SU-DHL-6 (cell line): ENCODE measurements around the gene COL13A1.

Experiments used
- CTCF ChIP-seq: fragments of 200-600 bp; sonication (generic); IDR thresholded peaks from one replicate; pipeline ENCODE4 v1.5.1; 2017; ENCODE audit warnings: antibody characterized with exemption, mild to moderate bottlenecking, low read length, moderate library complexity; ENCODE audit not compliant: insufficient read depth, poor library complexity, severe bottlenecking
- EZH2phosphoT487 ChIP-seq: fragments of 200-600 bp; sonication (generic), shearing (Covaris generic); conservative IDR thresholded peaks from 2 replicates; pipeline ENCODE4 v1.6.1; 2018; ENCODE audit warnings: mild to moderate bottlenecking, antibody characterized with exemption, low read length, moderate library complexity, mixed read lengths

- TF ChIP-seq CTCF: no peak
- no peak for TF ChIP-seq EZH2phosphoT487
Observed at GRCh38 chr10:69928339-69928738, 126.6 kb downstream of the COL13A1 start.
